ENCODE measurements around the gene VTI1A. TPM values are rescaled to one million over a fixed set of nuclear protein-coding genes. Genes with fewer than 3 reads are reported as not detected.

VTI1A gene
- total RNA-seq, 1 donor from 2014 or later, result 34.2 TPM

GRCh38 chr10:112815269-112816032 lies 368.4 kb downstream of the VTI1A start:
- TF ChIP-seq, protein P1, sequence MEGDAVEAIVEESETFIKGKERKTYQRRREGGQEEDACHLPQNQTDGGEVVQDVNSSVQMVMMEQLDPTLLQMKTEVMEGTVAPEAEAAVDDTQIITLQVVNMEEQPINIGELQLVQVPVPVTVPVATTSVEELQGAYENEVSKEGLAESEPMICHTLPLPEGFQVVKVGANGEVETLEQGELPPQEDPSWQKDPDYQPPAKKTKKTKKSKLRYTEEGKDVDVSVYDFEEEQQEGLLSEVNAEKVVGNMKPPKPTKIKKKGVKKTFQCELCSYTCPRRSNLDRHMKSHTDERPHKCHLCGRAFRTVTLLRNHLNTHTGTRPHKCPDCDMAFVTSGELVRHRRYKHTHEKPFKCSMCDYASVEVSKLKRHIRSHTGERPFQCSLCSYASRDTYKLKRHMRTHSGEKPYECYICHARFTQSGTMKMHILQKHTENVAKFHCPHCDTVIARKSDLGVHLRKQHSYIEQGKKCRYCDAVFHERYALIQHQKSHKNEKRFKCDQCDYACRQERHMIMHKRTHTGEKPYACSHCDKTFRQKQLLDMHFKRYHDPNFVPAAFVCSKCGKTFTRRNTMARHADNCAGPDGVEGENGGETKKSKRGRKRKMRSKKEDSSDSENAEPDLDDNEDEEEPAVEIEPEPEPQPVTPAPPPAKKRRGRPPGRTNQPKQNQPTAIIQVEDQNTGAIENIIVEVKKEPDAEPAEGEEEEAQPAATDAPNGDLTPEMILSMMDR (conservative IDR thresholded peaks at IDR 0.05), result no peak
- Mint-ChIP-seq H3K4me3 (peak overlapping the region; percentile 17), H3K36me3 (ENCODE audit: low read depth) (peaks cover 5% of the 10 kb centered on the region), H3K27me3 (ENCODE audit: low read depth) (no peaks in the 10 kb centered on the region), H3K4me1 (peaks cover 76% of the 10 kb centered on the region), H3K27ac (ENCODE audit: unreplicated experiment) (peak overlapping the region; percentile 13), H3K9me3 (no peaks in the 10 kb centered on the region)
- DNase-seq (ENCODE audit: low read depth, low spot score), result no peak

DNA sequence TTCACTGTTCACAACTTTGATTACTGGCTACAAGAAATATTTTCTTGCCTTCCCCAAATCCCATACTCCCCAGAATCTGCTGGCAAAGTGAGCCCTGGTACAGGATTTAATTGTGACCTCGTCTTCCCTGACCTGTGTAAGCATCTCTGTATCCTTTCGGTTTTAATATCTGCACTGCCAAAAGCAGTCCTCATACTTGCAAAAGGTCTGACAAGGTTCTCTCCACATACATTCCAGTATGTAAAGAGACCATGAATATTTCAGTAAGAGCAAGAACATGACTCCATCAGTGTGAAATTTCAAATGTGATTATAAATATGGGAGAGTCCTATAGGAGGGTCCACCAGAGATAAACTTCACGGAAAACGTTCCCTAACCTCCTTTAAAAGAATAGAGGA lies 369.0 kb downstream of the VTI1A start:
- TF ChIP-seq, protein P1 (conservative IDR thresholded peaks at IDR 0.05), result no peak
- DNase-seq (ENCODE audit: low read depth, low spot score), result no peak
- no peaks in the 10 kb centered on the region for H3K9me3 Mint-ChIP-seq
- peaks cover 70% of the 10 kb centered on the region for H3K4me1 Mint-ChIP-seq
- H3K27me3 Mint-ChIP-seq (ENCODE audit: low read depth), result no peaks in the 10 kb centered on the region
- H3K27ac Mint-ChIP-seq (ENCODE audit: unreplicated experiment), result peak overlapping the region; percentile 13
- H3K36me3 Mint-ChIP-seq (ENCODE audit: low read depth), result peaks cover 5% of the 10 kb centered on the region
- peak overlapping the region; percentile 17 for H3K4me3 Mint-ChIP-seq

DNA sequence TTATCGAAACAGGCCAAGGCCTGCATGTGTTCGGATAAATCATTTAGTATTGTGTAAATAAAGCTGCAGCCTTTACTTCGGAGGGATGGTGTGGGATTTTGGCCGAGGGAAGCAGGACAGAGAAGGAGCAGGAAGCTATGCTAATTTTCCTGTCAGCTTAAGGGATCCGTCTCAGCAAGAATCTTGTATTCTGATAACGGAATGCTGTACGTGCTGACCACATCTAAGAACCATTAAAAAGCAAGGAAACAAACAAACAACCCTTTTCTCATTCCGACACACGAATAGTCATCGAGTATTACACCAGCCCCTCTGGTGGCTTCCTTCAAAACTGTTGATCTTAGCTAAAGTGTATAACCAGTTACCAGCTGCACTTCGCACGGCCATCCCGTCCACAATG lies 369.9 kb downstream of the VTI1A start:
- H3K27me3 Mint-ChIP-seq (ENCODE audit: low read depth), result no peaks in the 10 kb centered on the region
- no peaks in the 10 kb centered on the region for H3K9me3 Mint-ChIP-seq
- TF ChIP-seq, protein P1 (conservative IDR thresholded peaks at IDR 0.05), result no peak
- H3K36me3 Mint-ChIP-seq (ENCODE audit: low read depth), result peaks cover 5% of the 10 kb centered on the region
- H3K4me3 Mint-ChIP-seq, result no peak overlapping the region
- peaks cover 65% of the 10 kb centered on the region for H3K4me1 Mint-ChIP-seq
- H3K27ac Mint-ChIP-seq (ENCODE audit: unreplicated experiment), result peak overlapping the region; percentile 60
- DNase-seq (ENCODE audit: low read depth, low spot score), result no peak

DNA sequence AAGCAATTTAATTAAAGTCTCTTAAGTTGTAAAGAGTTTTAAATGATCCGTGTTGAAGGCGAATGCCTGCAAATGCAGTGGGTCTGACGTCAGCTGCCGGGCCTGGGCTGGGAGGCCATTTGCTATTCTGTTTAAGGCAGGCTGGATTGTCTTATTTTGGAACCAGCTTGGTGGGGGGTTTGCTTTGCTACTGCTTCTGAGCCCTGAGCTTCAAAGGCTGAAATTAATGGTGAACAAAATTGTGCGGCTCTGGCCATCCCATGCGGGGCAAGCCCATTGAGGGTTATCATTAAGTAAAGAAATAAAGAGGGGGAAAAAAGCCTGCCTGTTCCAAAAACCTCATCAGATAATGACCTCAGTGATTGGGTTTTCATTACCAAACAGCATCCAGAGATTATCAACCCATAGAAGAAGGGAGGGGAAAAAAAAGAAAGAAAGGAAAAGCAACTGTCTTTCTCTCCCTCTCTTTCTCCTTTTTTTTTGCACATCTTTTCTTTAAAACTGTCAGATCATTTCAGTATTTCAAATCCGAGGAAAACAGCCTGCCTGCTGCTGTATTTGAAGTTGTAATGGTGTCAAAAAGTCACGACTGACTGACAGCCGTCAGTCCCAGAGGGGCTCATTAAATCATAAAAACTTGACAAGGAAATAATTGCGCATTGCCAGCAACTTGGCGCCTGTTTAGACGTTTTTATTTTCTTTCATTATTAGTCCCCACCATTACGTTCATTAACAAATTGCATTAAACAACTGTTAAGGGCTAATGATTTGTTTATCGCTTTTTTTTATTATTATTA lies 371.2 kb downstream of the VTI1A start:
- no peak for DNase-seq (ENCODE audit: low read depth, low spot score)
- Mint-ChIP-seq H3K4me3 (no peak overlapping the region), H3K9me3 (no peaks in the 10 kb centered on the region), H3K27me3 (ENCODE audit: low read depth) (no peaks in the 10 kb centered on the region), H3K36me3 (ENCODE audit: low read depth) (peaks cover 5% of the 10 kb centered on the region), H3K4me1 (peaks cover 56% of the 10 kb centered on the region), H3K27ac (ENCODE audit: unreplicated experiment) (peak overlapping the region; percentile 51)
- TF ChIP-seq, protein P1 (conservative IDR thresholded peaks at IDR 0.05), result no peak

DNA sequence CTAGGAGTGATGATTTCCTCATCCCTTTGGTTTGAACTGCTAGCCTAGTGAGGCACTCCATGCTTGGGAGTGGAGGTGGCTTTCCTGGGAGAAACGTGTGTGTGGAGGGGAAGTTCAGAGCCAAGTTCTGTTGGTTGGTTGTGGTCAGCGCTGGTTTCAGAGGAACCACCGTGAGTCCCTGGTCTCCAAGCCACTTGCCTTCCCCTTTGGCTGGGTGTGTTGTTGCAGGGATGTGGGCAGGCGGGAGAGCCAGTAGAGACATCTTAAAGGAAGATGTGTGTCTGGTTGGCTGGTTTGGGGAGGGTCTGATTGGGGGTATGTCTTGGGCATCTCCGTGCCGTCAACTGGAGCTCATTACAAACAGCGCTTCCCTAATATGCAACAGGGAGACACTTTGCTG lies 372.2 kb downstream of the VTI1A start:
- Mint-ChIP-seq H3K27ac (ENCODE audit: unreplicated experiment) (no peak overlapping the region), H3K36me3 (ENCODE audit: low read depth) (peaks cover 5% of the 10 kb centered on the region), H3K4me1 (peaks cover 45% of the 10 kb centered on the region), H3K4me3 (no peak overlapping the region), H3K9me3 (no peaks in the 10 kb centered on the region), H3K27me3 (ENCODE audit: low read depth) (no peaks in the 10 kb centered on the region)
- no peak for DNase-seq (ENCODE audit: low read depth, low spot score)
- TF ChIP-seq, protein P1 (conservative IDR thresholded peaks at IDR 0.05), result no peak

Data from neural crest cell (in vitro differentiated cells).